GM19463 (cell line): ENCODE data around the gene BGLAP.
"Not testable (repeated sequence)": the region's sequence is repeated elsewhere in the genome, so short reads cannot be mapped to it uniquely, and the experiment has no call there.

Experiments used
- ATAC-seq: cut with Tn5 transposase; IDR thresholded peaks from one replicate; pipeline ENCODE4 v1.9.1; 2021; ENCODE audit warnings: mild to moderate bottlenecking, moderate library complexity; ENCODE audit not compliant: unreplicated experiment

Gene BGLAP

DNA sequence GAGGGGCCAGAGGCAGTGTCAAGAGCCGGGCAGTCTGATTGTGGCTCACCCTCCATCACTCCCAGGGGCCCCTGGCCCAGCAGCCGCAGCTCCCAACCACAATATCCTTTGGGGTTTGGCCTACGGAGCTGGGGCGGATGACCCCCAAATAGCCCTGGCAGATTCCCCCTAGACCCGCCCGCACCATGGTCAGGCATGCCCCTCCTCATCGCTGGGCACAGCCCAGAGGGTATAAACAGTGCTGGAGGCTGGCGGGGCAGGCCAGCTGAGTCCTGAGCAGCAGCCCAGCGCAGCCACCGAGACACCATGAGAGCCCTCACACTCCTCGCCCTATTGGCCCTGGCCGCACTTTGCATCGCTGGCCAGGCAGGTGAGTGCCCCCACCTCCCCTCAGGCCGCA lies at the start of gene BGLAP:
BGLAP (plus strand) TSS at position 259 of the 400 bp plus-strand sequence; CDS start at position 307, 48 bp downstream.
- no peak for ATAC-seq

DNA sequence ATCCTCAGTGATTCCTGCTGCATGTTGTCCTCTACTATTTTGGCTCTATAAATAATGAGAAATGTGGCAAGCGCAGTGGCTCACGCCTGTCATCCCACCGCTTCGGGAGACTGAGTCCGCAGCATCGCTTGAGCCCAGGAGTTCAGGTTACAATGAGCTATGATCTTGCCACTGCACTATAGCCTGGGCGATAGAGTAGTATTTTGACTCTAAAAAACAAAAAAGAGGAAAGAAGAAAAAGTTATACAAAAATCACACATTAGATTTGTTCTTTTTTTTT lies 48.8 kb upstream of the BGLAP start:
- ATAC-seq = no peak

DNA sequence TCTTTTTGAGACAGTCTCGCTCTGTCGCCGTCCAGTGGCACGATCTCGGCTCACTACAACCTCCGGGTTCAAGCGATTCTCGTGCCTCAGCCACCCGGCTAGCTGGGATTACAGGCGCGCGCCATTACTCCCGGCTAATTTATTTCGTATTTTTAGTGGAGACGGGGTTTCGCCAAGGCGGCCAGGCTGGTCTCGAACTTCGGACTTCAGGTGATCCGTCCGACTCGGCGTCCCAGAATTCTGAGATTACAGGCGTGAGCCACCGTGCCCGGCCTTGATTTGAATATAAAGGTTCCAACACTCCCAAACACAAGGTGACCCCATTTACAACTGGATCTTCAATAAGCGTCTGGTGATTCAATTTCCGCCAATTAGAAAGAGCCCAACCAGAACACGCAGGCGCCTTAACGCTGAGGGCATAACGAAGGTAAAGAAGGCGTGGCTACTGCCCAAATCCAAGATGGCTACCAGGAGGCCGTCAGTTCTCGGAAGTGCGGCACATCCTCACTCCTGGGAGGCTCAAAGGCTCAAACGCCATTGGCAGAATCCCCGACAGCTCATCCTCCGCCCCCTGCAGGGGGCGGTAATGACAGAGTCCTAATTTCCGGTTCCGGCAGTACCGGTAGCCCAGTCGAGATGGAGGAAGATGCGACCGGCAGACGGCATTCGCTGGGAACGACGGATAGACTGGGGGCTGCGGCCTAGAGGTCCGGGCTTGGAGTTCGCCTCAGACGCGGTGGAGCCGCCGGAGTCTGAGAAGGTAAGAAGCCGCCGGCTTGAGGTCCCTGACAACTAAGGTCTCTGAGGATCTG lies 48.3 kb upstream of the BGLAP start, which contains the start of gene SLC25A44:
SLC25A44 (plus strand) TSS at position 617 of the 812 bp plus-strand sequence. CDS start 5,744 bp downstream, outside the sequence.
- peak; percentile 96 for ATAC-seq

DNA sequence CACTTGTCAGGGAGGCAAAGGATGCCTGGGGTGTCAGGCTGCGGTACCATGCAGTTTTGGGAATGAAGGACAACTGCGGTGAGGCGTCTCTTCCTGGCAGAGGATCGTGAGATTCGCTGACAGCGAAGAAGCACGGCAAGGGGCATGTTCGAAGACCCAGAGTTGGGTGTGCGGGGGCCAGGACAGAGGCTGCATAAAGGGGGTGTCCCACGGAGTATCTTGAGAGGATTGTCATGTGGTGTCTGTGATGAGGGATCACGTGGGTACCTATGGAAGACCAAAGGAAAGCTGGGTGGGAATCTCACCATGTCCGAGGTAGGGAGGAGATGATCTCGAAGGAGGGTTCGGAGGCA lies 47.7 kb upstream of the BGLAP start:
- no peak for ATAC-seq

DNA sequence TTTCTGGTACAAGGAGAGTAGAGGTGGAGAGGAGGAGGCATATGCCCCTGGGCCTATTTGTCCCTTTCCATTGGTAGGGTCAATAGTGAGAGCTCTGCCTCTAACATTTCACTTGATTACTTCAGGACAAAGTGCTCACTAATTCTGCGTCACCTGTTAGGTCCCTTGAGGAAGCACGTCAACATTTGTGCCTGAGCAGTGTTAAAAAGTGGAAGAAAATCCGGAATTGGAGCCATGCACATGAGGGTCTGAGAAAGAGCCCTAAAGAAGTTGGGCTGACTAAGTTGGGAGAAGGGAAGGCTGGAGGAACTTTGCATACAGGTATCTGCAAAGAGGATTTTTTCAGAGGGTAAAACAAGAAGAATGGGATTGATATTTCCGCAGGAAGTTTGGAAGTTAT lies 46.1 kb upstream of the BGLAP start:
- no peak for ATAC-seq

DNA sequence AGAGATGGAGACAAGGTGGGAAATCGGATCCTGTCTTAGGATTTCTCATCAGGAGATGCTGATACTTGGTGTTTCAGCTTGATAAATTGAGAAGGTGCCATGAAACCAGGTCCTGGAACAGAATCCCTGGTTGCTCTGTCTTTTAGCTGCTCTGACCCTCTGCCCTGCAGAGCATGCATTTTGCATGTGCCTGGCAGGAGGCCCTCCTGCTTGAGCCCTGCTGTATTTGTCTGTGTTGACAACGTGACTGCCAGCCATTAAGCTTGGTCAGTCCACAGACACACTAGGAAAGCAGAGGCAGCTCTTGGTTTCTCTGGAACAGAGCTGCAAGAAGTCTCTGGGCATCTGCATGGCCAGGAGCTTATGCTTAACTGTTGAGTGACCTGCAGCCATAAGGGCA lies 45.5 kb upstream of the BGLAP start:
- ATAC-seq = no peak

DNA sequence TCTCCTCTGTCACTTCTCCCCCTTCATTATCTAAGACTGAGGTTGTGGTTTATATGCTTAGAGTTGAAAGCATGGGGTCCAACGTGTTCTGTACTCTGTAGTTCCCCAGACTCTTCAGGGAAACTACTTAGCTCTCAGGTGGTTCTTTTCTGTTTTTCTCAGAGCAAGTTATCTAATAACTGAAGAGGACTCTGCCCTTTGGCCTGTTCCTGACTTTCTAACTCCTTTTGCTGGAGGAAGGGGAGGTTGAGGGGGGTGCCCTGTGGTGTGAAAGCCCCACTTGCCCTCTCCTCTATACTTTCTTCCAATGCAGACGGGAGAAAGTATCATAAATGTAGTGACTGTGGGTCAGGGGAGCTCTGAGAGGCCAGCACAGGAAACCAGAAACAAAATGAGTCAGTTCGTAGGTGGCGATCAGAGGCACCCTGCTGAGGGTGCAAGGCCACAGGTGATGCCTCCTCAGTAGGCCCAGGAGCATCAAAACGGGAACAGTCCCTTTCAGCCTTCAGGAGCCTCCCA lies 43.1 kb upstream of the BGLAP start:
- ATAC-seq = peak; percentile 60

DNA sequence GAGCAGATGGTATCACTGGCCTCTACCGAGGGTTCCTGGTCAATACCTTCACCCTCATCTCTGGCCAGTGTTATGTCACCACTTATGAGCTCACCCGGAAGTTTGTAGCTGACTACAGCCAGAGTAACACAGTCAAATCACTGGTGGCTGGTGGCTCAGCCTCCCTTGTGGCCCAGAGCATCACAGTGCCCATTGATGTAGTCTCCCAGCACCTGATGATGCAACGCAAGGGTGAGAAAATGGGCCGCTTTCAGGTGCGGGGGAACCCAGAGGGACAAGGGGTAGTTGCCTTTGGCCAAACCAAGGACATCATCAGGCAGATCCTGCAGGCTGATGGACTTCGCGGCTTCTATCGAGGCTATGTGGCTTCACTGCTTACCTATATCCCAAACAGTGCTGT lies 41.9 kb upstream of the BGLAP start:
- no peak for ATAC-seq

DNA sequence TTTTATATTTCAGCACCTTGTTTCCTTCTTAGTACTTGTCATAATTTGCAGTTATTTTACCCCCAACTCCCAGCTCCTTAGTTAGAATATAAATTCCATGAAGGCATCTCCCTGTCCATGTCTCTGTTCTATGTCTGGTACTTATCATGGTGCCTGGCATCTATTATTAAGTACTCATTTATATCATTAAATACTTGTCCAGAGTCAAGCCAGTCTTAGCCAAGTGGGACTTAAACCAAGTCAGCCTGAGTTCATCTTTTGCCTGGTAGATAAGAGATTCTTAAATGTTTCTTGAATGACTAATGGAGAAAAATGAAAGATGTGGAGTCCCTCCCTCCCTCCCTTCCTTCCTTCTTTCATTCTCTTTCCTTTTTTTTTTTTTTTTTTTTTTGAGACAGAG lies 38.7 kb upstream of the BGLAP start:
- ATAC-seq = no peak

DNA sequence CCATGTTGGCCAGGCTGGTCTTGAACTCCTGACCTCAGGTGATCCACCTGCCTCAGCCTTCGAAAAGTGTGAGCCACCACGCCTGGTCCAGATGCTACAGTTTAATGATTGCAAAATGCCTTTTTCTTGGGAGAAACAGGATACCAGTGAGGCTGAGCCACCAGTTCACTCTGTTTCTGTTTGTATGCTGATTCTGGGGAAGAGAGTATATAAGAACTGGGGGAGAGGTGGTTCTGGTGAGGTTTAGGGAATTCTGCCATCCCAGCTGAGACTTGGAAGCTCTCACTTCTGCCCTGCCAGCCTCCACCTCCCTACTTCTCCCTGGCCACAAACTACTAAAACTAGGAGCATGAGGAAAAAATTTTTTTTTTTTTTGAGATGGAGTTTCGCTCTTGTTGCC lies 37.3 kb upstream of the BGLAP start:
- no peak for ATAC-seq

DNA sequence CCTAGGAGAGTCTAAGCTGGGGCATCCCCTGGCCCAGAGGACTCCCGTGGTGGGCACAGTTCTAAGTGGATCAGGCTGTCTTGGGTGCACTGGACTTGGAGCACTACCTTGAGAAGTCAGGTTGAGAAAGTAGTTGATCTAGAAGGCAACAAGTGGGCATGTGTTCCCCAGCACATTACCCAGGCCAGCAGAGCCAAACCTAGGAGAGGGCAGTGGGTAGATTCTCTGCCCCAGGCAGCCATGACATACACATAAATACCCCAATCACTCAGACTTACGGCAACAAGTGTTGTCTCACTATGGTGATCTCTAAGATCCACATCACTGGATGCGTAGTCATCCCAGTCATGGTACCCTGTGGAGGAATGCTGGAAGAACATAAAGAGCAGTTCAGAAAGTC lies 30.7 kb upstream of the BGLAP start:
- ATAC-seq = no peak

DNA sequence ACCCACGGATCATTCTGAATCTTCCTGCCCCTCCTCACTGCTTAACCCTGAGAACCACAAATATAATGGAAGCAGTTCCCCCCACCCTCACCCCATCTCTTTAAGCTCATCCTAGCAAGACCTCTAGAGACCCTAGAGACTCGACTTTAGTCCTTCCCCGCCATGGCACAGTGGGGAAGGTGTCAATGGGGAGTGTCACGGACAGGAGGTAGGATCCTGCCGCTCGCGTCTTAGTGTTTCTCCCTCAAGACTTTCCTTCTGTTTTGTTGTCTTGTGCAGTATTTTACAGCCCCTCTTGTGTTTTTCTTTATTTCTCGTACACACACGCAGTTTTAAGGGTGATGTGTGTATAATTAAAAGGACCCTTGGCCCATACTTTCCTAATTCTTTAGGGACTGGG lies 29.9 kb upstream of the BGLAP start:
- no peak for ATAC-seq

DNA sequence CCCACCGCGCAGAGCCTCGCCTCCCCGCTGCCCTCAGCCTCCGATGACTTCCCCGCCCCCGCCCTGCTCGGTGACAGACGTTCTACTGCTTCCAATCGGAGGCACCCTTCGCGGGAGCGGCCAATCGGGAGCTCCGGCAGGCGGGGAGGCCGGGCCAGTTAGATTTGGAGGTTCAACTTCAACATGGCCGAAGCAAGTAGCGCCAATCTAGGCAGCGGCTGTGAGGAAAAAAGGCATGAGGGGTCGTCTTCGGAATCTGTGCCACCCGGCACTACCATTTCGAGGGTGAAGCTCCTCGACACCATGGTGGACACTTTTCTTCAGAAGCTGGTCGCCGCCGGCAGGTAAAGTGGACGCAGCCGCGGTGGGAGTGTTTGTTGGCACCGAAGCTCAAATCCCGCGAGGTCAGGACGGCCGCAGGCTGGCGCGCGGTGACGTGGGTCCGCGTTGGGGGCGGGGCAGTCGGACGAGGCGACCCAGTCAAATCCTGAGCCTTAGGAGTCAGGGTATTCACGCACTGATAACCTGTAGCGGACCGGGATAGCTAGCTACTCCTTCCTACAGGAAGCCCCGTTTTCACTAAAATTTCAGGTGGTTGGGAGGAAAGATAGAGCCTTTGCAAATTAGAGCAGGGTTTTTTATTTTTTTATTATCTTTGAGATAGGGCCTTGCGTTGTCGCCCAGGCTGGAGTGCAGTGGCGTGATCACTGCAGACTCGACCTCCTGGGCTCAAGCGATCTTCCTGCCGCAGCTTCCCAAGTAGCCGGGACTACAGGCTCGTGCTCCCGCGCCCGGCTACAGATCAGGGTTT lies 28.9 kb upstream of the BGLAP start, which contains the start of gene PMF1:
PMF1 (plus strand) TSS at position 175 of the 811 bp plus-strand sequence; CDS start at position 184, 9 bp downstream.
- ATAC-seq = peak; percentile 92

DNA sequence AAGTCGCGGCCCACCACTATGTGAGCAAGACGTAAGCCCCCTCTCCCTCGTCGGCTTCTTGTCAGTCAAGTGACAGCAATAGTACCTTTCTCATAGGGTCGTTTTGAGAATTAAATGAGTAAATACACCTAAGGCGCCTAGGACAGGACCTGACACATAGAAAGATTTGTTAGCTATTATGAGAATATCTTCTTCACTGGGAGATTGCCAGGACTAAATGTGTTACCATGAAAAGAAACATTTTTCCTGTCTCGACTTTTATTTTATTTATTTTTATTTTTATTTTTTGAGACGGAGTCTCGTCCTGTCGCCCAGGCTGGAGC lies 28.4 kb upstream of the BGLAP start:
- no peak for ATAC-seq

DNA sequence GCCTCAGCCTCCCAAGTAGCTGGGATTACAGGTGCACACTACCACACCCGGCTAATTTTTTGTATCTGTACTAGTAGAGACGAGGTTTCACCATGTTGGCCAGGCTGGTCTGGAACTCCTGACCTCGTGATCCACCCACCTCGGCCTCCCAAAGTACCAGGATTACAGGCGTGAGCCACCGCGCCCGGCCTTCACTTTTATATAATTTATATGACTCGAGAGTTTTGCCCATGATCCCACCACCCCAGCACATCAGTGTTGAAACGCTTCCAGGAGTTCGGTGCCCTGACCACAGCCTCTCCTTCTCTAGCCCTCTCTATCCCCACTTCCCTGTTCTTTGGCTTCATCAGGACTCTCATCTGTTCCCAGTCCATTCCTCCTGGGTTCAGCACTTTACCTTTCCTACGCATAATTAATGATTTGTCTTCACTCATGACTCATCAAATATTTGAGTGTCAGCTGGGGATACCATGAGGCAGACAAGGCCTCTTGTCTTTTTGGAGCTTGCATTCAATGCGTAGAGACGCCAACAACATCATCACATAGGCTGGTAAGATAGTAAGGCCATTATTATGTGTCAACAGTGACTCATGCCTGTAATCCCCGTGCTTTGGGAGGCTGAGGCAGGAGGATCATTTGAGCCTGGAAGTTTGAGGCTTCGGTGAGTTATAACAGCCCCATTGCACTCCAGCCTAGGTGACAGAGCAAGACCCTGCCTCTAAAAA lies 27.8 kb upstream of the BGLAP start:
- ATAC-seq = no peak

DNA sequence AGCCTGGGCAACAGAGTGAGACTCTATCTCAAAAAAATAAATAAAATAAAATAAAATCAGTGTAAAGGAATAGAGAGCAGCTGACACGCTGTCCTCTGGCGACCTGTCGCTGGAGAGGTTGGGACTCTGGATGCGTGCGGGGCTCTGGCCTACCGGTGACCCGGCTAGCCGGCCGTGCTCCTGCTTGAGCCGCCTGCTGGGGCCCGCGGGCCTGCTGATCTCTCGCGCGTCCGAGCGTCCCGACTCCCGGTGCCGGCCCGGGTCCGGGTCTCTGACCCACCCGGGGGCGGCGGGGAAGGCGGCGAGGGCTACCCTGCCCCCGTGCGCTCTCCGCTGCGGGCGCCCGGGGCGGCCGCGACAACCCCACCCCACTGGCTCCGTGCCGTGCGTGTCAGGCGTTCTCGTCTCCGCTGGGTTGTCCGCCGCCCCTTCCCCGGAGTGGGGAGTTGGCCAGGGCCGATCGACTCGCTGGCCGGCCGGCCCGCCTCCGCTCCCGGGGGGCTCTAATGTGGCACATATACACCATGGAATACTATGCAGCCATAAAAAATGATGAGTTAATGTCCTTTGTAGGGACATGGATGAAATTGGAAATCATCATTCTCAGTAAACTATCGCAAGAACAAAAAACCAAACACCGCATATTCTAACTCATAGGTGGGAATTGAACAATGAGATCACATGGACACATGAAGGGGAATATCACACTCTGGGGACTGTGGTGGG lies 25.5 kb upstream of the BGLAP start:
- not testable (repeated sequence) for ATAC-seq

DNA sequence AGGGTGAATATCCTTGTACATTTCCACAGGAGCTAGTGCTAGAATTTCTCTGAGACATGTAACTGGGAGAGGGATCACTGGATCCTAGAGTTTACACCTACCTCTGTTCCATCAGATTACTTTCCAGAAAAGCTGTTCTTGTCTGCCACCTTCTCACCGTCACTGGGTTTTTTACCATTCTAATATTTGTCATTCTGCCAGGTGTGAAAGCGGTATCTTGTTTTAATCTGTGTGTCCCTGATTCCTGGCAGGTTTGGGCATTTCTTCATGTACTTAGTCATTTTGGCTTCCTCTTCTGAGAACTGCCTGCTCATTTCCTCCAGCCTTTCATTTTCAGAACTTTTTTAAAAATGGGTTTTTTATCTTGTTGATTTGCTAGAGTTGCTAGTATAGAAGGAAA lies 24.1 kb upstream of the BGLAP start:
- ATAC-seq = no peak

DNA sequence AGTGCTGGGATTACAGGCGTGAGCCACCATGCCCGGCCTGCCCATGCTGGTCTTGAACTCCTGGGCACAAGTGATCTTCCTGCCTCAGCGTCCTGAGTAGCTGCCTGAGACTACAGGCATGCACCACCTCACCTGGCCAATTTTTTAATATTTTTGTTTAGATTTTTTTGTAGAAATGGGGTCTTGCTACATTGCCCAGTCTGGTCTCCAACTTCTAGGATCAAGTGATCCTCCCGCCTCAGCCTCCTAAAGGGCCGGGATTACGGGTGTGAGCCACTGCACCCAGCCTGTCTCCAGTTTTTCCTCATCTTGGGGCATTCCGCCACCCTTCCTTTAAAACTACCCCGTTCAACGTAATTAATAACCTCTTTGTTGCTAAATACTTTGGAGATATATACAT lies 21.8 kb upstream of the BGLAP start:
- ATAC-seq = no peak

DNA sequence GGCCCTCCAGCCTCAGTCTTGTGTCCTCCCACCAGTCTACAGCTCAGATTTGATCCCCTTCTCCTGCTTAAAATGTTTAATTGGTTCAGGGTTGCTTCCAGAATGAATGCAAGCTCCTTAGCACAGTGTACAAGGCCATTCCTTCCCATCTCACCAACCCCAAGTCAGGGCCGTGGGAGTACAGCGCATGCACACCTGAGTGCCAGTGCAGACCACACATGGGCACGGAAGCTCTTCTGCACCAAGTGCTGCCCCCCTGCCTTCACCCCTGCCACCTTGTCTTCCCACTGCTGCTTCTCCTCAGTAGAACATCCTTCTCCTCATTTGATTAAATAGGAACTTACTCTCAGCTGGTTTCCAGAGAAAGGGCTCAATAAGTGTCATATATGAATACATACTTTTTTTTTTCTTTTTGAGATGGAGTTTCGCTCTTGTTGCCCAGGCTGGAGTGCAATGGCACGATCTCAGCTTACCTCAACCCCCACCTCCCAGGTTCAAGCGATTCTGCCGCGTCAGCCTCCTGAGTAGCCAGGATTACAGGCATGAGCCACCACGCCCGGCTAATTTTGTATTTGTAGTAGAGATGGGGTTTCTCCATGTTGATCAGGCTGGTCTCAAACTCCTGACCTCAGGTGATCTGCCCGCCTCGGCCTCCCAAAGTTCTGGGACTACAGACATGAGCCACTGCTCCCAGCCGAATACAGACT lies 19.8 kb upstream of the BGLAP start:
- no peak for ATAC-seq

DNA sequence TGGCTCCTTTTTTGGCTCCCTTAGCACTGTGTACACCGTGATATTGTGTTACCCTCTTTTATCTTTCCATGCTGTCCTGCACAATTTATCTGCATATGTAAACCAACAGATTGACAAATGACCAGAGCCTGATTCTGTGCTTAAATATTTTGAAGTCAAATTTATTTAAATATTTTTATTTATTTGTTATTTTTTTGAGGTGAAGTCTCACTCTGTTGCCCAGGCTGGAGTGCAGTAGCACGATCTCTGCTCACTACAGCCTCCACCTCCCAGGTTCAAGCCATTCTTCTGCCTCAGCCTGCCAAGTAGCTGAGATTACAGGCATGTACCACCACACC lies 16.3 kb upstream of the BGLAP start:
- ATAC-seq = no peak
